ENCODE data around the gene WAPL. TPM values are rescaled to one million over a fixed set of nuclear protein-coding genes. Genes with fewer than 3 reads are reported as not detected.

Gene WAPL
- total and polyA plus RNA-seq, 2 of the 4 experiments (the other 2 are of a cell fraction), result 11.5 to 31.7 TPM

- POLR2A ChIA-PET (ENCODE audit: unreplicated experiment), result no interaction called here
- Histone ChIP-seq H4K8ac (ENCODE audit: low read depth in 2 of 2, low read length in 2 of 2) (no peak overlapping the region), H2BK120ac (ENCODE audit: low read depth, low read length) (no peak overlapping the region), H3K4ac (ENCODE audit: low read depth, low read length) (no peak overlapping the region), H3K27me3 (ENCODE audit: control insufficient read depth, insufficient read depth, low read length) (peaks cover 11% of the 10 kb centered on the region), H4K20me1 (ENCODE audit: insufficient read depth, low read length) (no peaks in the 10 kb centered on the region), H3K27ac (ENCODE audit: insufficient read depth, low read length) (no peak overlapping the region), H3K18ac (ENCODE audit: low read depth, low read length) (no peak overlapping the region), H4K5ac (ENCODE audit: low read depth, low read length) (no peak overlapping the region), H4K91ac (ENCODE audit: insufficient read depth, low read depth, low read length) (no peak overlapping the region), H3K4me1 (ENCODE audit: control insufficient read depth, insufficient read depth, low read length) (no peaks in the 10 kb centered on the region), H3K9me1 (ENCODE audit: insufficient read depth, low read length) (no peaks in the 10 kb centered on the region; the same call in 1 of the 2 replicates), H3K56ac (ENCODE audit: extremely low read depth, insufficient read depth, low read length) (no peak overlapping the region), H3K14ac (replicated peaks; ENCODE audit: low read depth, low read length) (no peak overlapping the region), H2BK5ac (ENCODE audit: low read depth, low read length, poor library complexity, severe bottlenecking) (no peak overlapping the region), H3K23ac (ENCODE audit: low read depth, low read length) (no peak overlapping the region), H3K9me3 (ENCODE audit: control insufficient read depth, insufficient read depth, low read length) (peaks cover 2% of the 10 kb centered on the region), H3K4me2 (ENCODE audit: low read depth, low read length) (no peak overlapping the region), H2AK9ac (replicated peaks; ENCODE audit: low read depth, low read length, poor library complexity) (no peak overlapping the region), H2BK20ac (ENCODE audit: low read depth, low read length) (no peak overlapping the region), H3K36me3 (ENCODE audit: control insufficient read depth, insufficient read depth, low read length) (no peaks in the 10 kb centered on the region), H3K79me1 (ENCODE audit: low read depth in 1 of 2, low read length in 2 of 2) (no peaks in the 10 kb centered on the region), H3K9ac (ENCODE audit: low read depth, low read length) (no peak overlapping the region), H3K4me3 (ENCODE audit: insufficient read depth, low read depth, low read length) (no peak overlapping the region), H2BK15ac (ENCODE audit: low read depth, low read length) (no peak overlapping the region), H2AK5ac (ENCODE audit: low read depth, low read length) (no peak overlapping the region), H2AFZ (replicated peaks; ENCODE audit: low read length, poor library complexity) (no peak overlapping the region)
- ATAC-seq (ENCODE audit: low read depth) (no peak), DNase-seq (no peak)
- in situ Hi-C loops (cut with MboI; ENCODE audit: low sequenced_read_pairs), result no loop called here
- no peak for TF ChIP-seq ELK1 (IDR thresholded peaks at IDR 0.05; ENCODE audit: borderline replicate concordance, low read depth, low read length)
- no peak for TF ChIP-seq MXI1 (IDR thresholded peaks at IDR 0.05; ENCODE audit: borderline replicate concordance, low read depth, low read length)
- no TSS peak for BruUV-seq (replicated peaks)
- dilution Hi-C loops (cut with HindIII; ENCODE audit: low sequenced_read_pairs, unreplicated experiment), result no loop called here
- WGBS, 2 experiments (ENCODE audit: extremely low coverage in 2 of 2, insufficient read length in 1 of 2), result 60% methylated on average over 1 of the region's 4 CpGs; no CpG with 5 or more reads in 1 of the 2 experiments
- intact Hi-C loops (cut with micrococcal nuclease), result no loop called here
- CTCF ChIA-PET, result no interaction called here
Measured at GRCh38 chr10:86553639-86554038, 32.0 kb upstream of the WAPL start.

Measured in IMR-90 (cell line).